Diencephalon (tissue), 1 donor: ENCODE results near the gene TAF11L5. TPM values are rescaled to one million over a fixed set of nuclear protein-coding genes. Genes with fewer than 3 reads are reported as not detected.

Source experiments
- small RNA-seq: library from RNA; depleted of rRNA; stranded (forward); fragments of <200 nt; gene quantifications from one replicate; pipeline ENCODE3, GENCODE V24; 2014
- total RNA-seq: library from RNA; depleted of rRNA; stranded (reverse); fragments of >200 nt; gene quantifications from one replicate; pipeline ENCODE4 v1.2.3, GENCODE V29; 2014

TAF11L5 gene
- total RNA-seq, result not detected

GRCh38 chr5:17524935-17525334 is at the start of gene TAF11L5:
TSS of gene TAF11L5 (plus strand) at chr5:17525235.

DNA sequence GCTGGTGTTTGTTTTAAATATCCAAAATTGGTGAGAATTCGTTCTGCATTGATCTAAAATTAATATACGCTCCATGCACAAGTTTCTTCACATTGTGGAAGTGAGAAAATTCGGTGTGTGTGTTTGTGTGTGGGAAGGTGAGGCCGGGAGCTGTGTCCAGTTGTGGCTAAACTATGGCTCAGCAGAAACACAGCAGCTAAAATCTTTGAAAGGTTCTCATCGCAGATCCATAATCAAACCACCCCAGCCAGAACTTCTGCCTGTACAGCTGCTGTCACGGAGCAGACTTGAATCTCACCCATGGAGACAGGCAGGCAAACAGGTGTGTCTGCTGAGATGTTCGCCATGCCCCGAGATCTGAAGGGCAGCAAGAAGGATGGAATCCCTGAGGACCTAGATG is 27.1 kb upstream of the TAF11L5 start, which contains the start of gene TAF11L2:
Gene TAF11L2, plus strand, starts transcription at position 301 of the 400 bp plus-strand sequence.

DNA sequence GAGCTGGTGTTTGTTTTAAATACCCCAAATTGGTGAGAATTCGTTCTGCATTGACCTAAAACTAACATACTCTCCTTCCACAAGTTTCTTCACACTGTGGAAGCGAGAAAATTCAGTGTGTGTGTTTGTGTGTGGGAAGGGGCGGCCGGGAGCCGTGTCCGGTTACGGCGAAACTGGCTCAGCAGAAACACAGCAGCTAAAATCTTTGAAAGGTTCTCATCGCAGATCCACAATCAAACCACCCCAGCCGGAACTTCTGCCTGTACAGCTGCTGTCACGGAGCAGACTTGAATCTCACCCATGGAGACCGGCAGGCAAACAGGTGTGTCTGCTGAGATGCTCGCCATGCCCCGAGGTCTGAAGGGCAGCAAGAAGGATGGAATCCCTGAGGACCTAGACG is 7.0 kb upstream of the TAF11L5 start, which contains the start of gene TAF11L3:
Gene TAF11L3, plus strand, starts transcription at position 301 of the 400 bp plus-strand sequence.

GRCh38 chr5:17521501-17521900 is 3.5 kb upstream of the TAF11L5 start, which contains the start of gene TAF11L4:
TSS of gene TAF11L4 (plus strand) at chr5:17521801.

DNA sequence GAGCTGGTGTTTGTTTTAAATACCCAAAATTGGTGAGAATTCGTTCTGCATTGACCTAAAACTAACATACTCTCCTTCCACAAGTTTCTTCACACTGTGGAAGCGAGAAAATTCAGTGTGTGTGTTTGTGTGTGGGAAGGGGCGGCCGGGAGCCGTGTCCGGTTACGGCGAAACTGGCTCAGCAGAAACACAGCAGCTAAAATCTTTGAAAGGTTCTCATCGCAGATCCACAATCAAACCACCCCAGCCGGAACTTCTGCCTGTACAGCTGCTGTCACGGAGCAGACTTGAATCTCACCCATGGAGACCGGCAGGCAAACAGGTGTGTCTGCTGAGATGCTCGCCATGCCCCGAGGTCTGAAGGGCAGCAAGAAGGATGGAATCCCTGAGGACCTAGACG is 3.3 kb downstream of the TAF11L5 start, which contains the start of gene TAF11L6:
Gene TAF11L6, plus strand, starts transcription at position 301 of the 400 bp plus-strand sequence.

Small RNA genes within 50 kb of the gene (small RNA-seq; reads per million reads assigned to genes)
- gene AC106774.3, result not detected

Other genes starting within 250 kb of the TAF11L5 start
- not detected for gene TAF11L2, start 27.0 kb upstream of the TAF11L5 start, total RNA-seq
- gene TAF11L3, start 6.9 kb upstream of the TAF11L5 start, total RNA-seq, result not detected
- not detected for gene TAF11L4, start 3.4 kb upstream of the TAF11L5 start, total RNA-seq
- gene TAF11L6, start 3.4 kb downstream of the TAF11L5 start, total RNA-seq, result not detected
- gene TAF11L7, start 60.5 kb downstream of the TAF11L5 start, total RNA-seq, result not detected
- not detected for gene TAF11L8, start 65.7 kb downstream of the TAF11L5 start, total RNA-seq
- gene TAF11L9, start 69.2 kb downstream of the TAF11L5 start, total RNA-seq, result not detected
- gene TAF11L10, start 72.6 kb downstream of the TAF11L5 start, total RNA-seq, result not detected
- gene TAF11L11, start 78.9 kb downstream of the TAF11L5 start, total RNA-seq, result not detected
- not detected for gene TAF11L12, start 85.2 kb downstream of the TAF11L5 start, total RNA-seq
- not detected for gene TAF11L13, start 106.9 kb downstream of the TAF11L5 start, total RNA-seq
- gene TAF11L14, start 109.2 kb downstream of the TAF11L5 start, total RNA-seq, result not detected